B cell (primary cell): ENCODE measurements around the gene TLE6. TPM values are rescaled to one million over a fixed set of nuclear protein-coding genes. Genes with fewer than 3 reads are reported as not detected.

Source experiments
- ATAC-seq: fragments of 200-7000 bp; cut with Tn5 transposase; one replicate; pipeline ENCODE4 v1.10.0; 2021; ENCODE audit warnings: low read depth, mild to moderate bottlenecking, moderate number of reproducible peaks, moderate library complexity
- CTCF ChIA-PET: fragments of 350-600 bp; sonication (Branson Sonifier 250); formaldehyde crosslinking; loops from one replicate; lab custom pipeline; 2021; ENCODE audit warnings: antibody characterized with exemption, inconsistent platforms; lab: Charles Lee
- POLR2A ChIA-PET: fragments of 350-600 bp; sonication (Branson Sonifier 250); formaldehyde crosslinking; loops from one replicate; lab custom pipeline; 2021; ENCODE audit warnings: antibody characterized with exemption; lab: Charles Lee
- DNase-seq: peaks from one replicate; pipeline ENCODE4 v3.0.0; 2013
- H2AFZ ChIP-seq: 2 replicates; pipeline ENCODE4 v1.6.1; 2012; ENCODE audit warnings: mild to moderate bottlenecking, low read depth, low read length; ENCODE audit not compliant: insufficient read depth, poor library complexity, severe bottlenecking
- H3K27ac ChIP-seq, 2 donors: 1 replicate in 1 of 2; 2 replicates in 1 of 2; pipeline ENCODE4 v1.5.1; 2012 to 2013; ENCODE audit warnings: low read length in 2 of 2, mild to moderate bottlenecking in 2 of 2, moderate library complexity in 1 of 2
- H3K27me3 ChIP-seq, 4 experiments: fragments of 200-600 bp in 1 of 4; sonication (generic) in 1 of 4; replicated peaks in 1 of 4; 1 replicate in 2 of 4; 2 replicates in 2 of 4; pipeline versions ENCODE4 v1.6.1 to v1.7.0; 2013 to 2016; ENCODE audit warnings: low read length in 3 of 4, mild to moderate bottlenecking in 2 of 4, mixed read lengths in 1 of 4, moderate library complexity in 1 of 4; ENCODE audit not compliant: insufficient read depth in 4 of 4, control insufficient read depth in 3 of 4; ENCODE audit errors: control extremely low read depth in 1 of 4
- H3K36me3 ChIP-seq, 2 experiments: replicated peaks in 1 of 2; 1 replicate in 1 of 2; 2 replicates in 1 of 2; pipeline versions ENCODE4 v1.6.1 to v1.7.1; 2013; ENCODE audit warnings: low read length in 1 of 2; ENCODE audit not compliant: insufficient read depth in 2 of 2, control insufficient read depth in 1 of 2; ENCODE audit errors: control extremely low read depth in 1 of 2, extremely low read depth in 1 of 2
- H3K4me1 ChIP-seq, 2 donors: fragments of 200-600 bp in 1 of 2; sonication (generic) in 1 of 2; 1 replicate in 1 of 2; 2 replicates in 1 of 2; pipeline versions ENCODE4 v1.5.1 to v1.6.1; 2013 to 2017; ENCODE audit warnings: low read length in 2 of 2; ENCODE audit not compliant: control insufficient read depth in 2 of 2, insufficient read depth in 2 of 2
- H3K4me2 ChIP-seq: replicated peaks from 2 replicates; pipeline ENCODE3; 2012; ENCODE audit warnings: mild to moderate bottlenecking, low read depth, low read length; ENCODE audit not compliant: poor library complexity, severe bottlenecking
- H3K4me3 ChIP-seq, 5 experiments: fragments of 200-600 bp in 1 of 5; sonication (generic) in 1 of 5; 1 replicate in 3 of 5; 2 replicates in 2 of 5; pipeline versions ENCODE4 v1.5.1 to v1.7.0; 2011 to 2016; ENCODE audit warnings: low read length in 4 of 5, mild to moderate bottlenecking in 4 of 5, low read depth in 2 of 5, control low read depth in 1 of 5, moderate library complexity in 1 of 5; ENCODE audit not compliant: insufficient read depth in 1 of 5; ENCODE audit errors: control extremely low read depth in 1 of 5, extremely low read depth in 1 of 5
- H3K79me2 ChIP-seq: fragments of 200-600 bp; sonication (generic); one replicate; pipeline ENCODE4 v1.6.0; 2016; ENCODE audit warnings: low read length; ENCODE audit not compliant: control insufficient read depth, insufficient read depth
- H3K9ac ChIP-seq: fragments of 200-600 bp; sonication (generic); 2 replicates; pipeline ENCODE4 v1.6.1; 2017; ENCODE audit warnings: mild to moderate bottlenecking, low read length, moderate library complexity
- H3K9me3 ChIP-seq, 3 donors: one replicate each; pipeline versions ENCODE4 v1.6.1 to v1.7.1; 2013; ENCODE audit warnings: low read length in 2 of 3; ENCODE audit not compliant: control insufficient read depth in 2 of 3, insufficient read depth in 1 of 3; ENCODE audit errors: control extremely low read depth in 1 of 3
- H4K20me1 ChIP-seq: 2 replicates; pipeline ENCODE4 v1.6.0; 2012; ENCODE audit warnings: mild to moderate bottlenecking, low read length; ENCODE audit not compliant: insufficient read depth, control insufficient read depth, poor library complexity, severe bottlenecking
- H3K27ac Mint-ChIP-seq: one replicate; pipeline ENCODE4 v1.8.0; 2021; ENCODE audit warnings: mixed read lengths
- H3K27me3 Mint-ChIP-seq: one replicate; pipeline ENCODE4 v1.8.0; 2021; ENCODE audit warnings: mixed read lengths
- H3K4me1 Mint-ChIP-seq: one replicate; pipeline ENCODE4 v1.8.0; 2021; ENCODE audit warnings: mixed read lengths
- H3K4me3 Mint-ChIP-seq: one replicate; pipeline ENCODE4 v1.8.0; 2021; ENCODE audit warnings: mixed read lengths
- H3K9me3 Mint-ChIP-seq: one replicate; pipeline ENCODE4 v1.8.0; 2022; ENCODE audit warnings: mixed read lengths; ENCODE audit not compliant: insufficient read depth
- EZH2 ChIP-seq: IDR thresholded peaks from 2 replicates; pipeline ENCODE4 v1.6.1; 2012; ENCODE audit warnings: borderline replicate concordance, low read depth, mild to moderate bottlenecking, moderate library complexity, low read length; ENCODE audit not compliant: insufficient read depth, poor library complexity, severe bottlenecking
- WGBS: methylation state at CpG from one replicate; pipeline ENCODE4 v1.1.5; 2013; ENCODE audit warnings: missing lambda C conversion rate; ENCODE audit not compliant: insufficient coverage; 5-methylcytosine and 5-hydroxymethylcytosine counted together
- intact Hi-C: fragments of 100-400 bp; cut with micrococcal nuclease; formaldehyde crosslinking; loops from one replicate; pipeline ENCODE4 v1.10.0; 2022
- polyA plus RNA-seq: library from polyadenylated mRNA; depleted of rRNA; stranded (reverse); fragments of >200 nt; gene quantifications from 2 replicates; pipeline ENCODE4 v1.2.3, GENCODE V29; 2012
- total RNA-seq, 2 donors: library from RNA; stranded (reverse); fragments of 120-200 nt in 1 of 2; gene quantifications; 1 replicate in 1 of 2; 2 replicates in 1 of 2; pipeline versions ENCODE4 v1.2.3 to v1.2.4, GENCODE V29; 2013 to 2022
- TF ChIP-seq, protein P1 (sequence below): fragments of 200-600 bp; IDR thresholded peaks from one replicate; pipeline ENCODE4 v1.8.0; 2022; ENCODE audit warnings: antibody characterized with exemption, mild to moderate bottlenecking

TLE6 gene
- total and polyA plus RNA-seq, 2 donors (not counting 1 experiment from before 2014, with no cell fraction given) = 1.5 to 3.0 TPM

DNA sequence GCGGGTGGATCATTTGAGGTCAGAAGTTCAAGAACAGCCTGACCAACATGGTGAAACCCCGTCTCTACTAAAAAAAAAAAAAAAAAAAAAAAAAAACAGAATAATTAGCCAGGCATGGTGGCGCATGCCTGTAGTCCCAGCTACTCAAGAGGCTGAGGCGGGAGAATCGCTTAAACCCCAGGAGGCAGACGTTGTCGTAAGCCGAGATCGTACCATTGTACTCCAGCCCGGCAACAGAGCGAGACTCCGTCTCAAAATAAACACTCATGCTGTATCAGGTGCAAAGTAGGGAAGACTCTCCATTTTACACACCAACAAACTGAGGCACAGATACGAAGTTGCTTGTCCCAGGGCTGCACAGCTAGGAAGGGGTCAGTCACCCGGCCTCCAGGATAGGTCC is 15.6 kb downstream of the TLE6 start:
- DNase-seq (no peak), ATAC-seq (no peak)
- H3K4me3 Mint-ChIP-seq = no peak overlapping the region
- no peaks in the 10 kb centered on the region for H3K4me1 Mint-ChIP-seq
- ChIA-PET CTCF (no interaction called here), POLR2A (no interaction called here)
- Histone ChIP-seq H3K4me3 (no peak overlapping the region), H3K9me3 (peaks cover 0 to 3% (median 0%) of the 10 kb centered on the region in 3 donors), H3K36me3 (no peaks in the 10 kb centered on the region), H3K4me2 (no peak overlapping the region), H3K9ac (no peak overlapping the region), H2AFZ (no peak overlapping the region), H4K20me1 (no peaks in the 10 kb centered on the region), H3K27ac (no peak overlapping the region), H3K79me2 (no peaks in the 10 kb centered on the region), H3K27me3 (peaks cover 0 to 3% (median 0%) of the 10 kb centered on the region in 4 experiments), H3K4me1 (no peaks in the 10 kb centered on the region)
- peaks cover 3% of the 10 kb centered on the region for H3K27me3 Mint-ChIP-seq
- no peaks in the 10 kb centered on the region for H3K9me3 Mint-ChIP-seq
- 88% methylated on average over 13 of the region's 14 CpGs for WGBS
- no peak overlapping the region for H3K27ac Mint-ChIP-seq
- intact Hi-C loops = no loop called here
- TF ChIP-seq EZH2 = no peak
- TF ChIP-seq, protein P1, sequence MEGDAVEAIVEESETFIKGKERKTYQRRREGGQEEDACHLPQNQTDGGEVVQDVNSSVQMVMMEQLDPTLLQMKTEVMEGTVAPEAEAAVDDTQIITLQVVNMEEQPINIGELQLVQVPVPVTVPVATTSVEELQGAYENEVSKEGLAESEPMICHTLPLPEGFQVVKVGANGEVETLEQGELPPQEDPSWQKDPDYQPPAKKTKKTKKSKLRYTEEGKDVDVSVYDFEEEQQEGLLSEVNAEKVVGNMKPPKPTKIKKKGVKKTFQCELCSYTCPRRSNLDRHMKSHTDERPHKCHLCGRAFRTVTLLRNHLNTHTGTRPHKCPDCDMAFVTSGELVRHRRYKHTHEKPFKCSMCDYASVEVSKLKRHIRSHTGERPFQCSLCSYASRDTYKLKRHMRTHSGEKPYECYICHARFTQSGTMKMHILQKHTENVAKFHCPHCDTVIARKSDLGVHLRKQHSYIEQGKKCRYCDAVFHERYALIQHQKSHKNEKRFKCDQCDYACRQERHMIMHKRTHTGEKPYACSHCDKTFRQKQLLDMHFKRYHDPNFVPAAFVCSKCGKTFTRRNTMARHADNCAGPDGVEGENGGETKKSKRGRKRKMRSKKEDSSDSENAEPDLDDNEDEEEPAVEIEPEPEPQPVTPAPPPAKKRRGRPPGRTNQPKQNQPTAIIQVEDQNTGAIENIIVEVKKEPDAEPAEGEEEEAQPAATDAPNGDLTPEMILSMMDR = no peak

- TF ChIP-seq, protein P1 = no peak
- no peak for TF ChIP-seq EZH2
- POLR2A ChIA-PET = no interaction called here
- Mint-ChIP-seq H3K27ac (no peak overlapping the region), H3K4me3 (no peak overlapping the region), H3K4me1 (no peaks in the 10 kb centered on the region), H3K9me3 (no peaks in the 10 kb centered on the region), H3K27me3 (peaks cover 3% of the 10 kb centered on the region)
- no peak for ATAC-seq
- Histone ChIP-seq H4K20me1 (no peaks in the 10 kb centered on the region), H3K27me3 (peaks cover 0 to 3% (median 0%) of the 10 kb centered on the region in 4 experiments), H3K4me3 (no peak overlapping the region), H3K4me1 (no peaks in the 10 kb centered on the region), H2AFZ (no peak overlapping the region), H3K9ac (no peak overlapping the region), H3K27ac (no peak overlapping the region), H3K9me3 (peaks cover 0 to 3% (median 0%) of the 10 kb centered on the region in 3 donors), H3K4me2 (no peak overlapping the region), H3K36me3 (no peaks in the 10 kb centered on the region), H3K79me2 (no peaks in the 10 kb centered on the region)
- CTCF ChIA-PET = no interaction called here
- no CpG with 5 or more reads among the region's 9 CpGs for WGBS
- intact Hi-C loops = no loop called here
- DNase-seq = no peak
These were observed 16.2 kb downstream of the TLE6 start for GRCh38 chr19:2993579-2993978.
